Astrocyte (in vitro differentiated cells and primary cell): ENCODE data around the gene ZNF613. TPM values are rescaled to one million over a fixed set of nuclear protein-coding genes. Genes with fewer than 3 reads are reported as not detected.
A peak's percentile ranks its signal among the peaks of the same experiment; 100 is the strongest.

ENCODE experiments used
- DNase-seq: peaks from one replicate; pipeline ENCODE4 v3.0.0-alpha.2; 2010; ENCODE audit warnings: low read depth
- FAIRE-seq: peaks from 2 replicates; lab custom pipeline; 2011; peaks lifted over from hg19 to GRCh38; lab: Jason Lieb, UNC
- H2AFZ ChIP-seq: 2 replicates; pipeline ENCODE4 v1.6.0; 2012; ENCODE audit warnings: low read depth, low read length, inconsistent platforms
- H3K27ac ChIP-seq: 2 replicates; pipeline ENCODE4 v1.5.1; 2011; ENCODE audit warnings: low read depth, low read length, inconsistent platforms
- H3K27me3 ChIP-seq: 2 replicates; pipeline ENCODE4 v1.6.0; 2011; ENCODE audit warnings: low read length, inconsistent platforms; ENCODE audit not compliant: insufficient read depth
- H3K36me3 ChIP-seq: 2 replicates; pipeline ENCODE4 v1.5.1; 2011; ENCODE audit warnings: low read length, inconsistent platforms; ENCODE audit not compliant: insufficient read depth
- H3K4me1 ChIP-seq: 2 replicates; pipeline ENCODE4 v1.5.1; 2011; ENCODE audit warnings: low read length, inconsistent platforms; ENCODE audit not compliant: insufficient read depth
- H3K4me2 ChIP-seq: 2 replicates; pipeline ENCODE4 v1.6.0; 2012; ENCODE audit warnings: low read length, inconsistent platforms
- H3K4me3 ChIP-seq: 2 replicates; pipeline ENCODE4 v1.5.1; 2011; ENCODE audit warnings: low read depth, mild to moderate bottlenecking, low read length, inconsistent platforms; ENCODE audit not compliant: insufficient read depth
- H3K79me2 ChIP-seq: 2 replicates; pipeline ENCODE4 v1.6.0; 2012; ENCODE audit warnings: mild to moderate bottlenecking, low read length, inconsistent platforms; ENCODE audit not compliant: insufficient read depth
- H3K9ac ChIP-seq: 2 replicates; pipeline ENCODE4 v1.6.0; 2012; ENCODE audit warnings: mild to moderate bottlenecking, low read length, inconsistent platforms
- H3K9me3 ChIP-seq: 2 replicates; pipeline ENCODE4 v1.5.1; 2012; ENCODE audit warnings: low read depth, mild to moderate bottlenecking, low read length, inconsistent platforms; ENCODE audit not compliant: insufficient read depth
- H4K20me1 ChIP-seq: 2 replicates; pipeline ENCODE4 v1.6.0; 2012; ENCODE audit warnings: low read length, inconsistent platforms; ENCODE audit not compliant: insufficient read depth
- H3K27ac Mint-ChIP-seq: one replicate; pipeline ENCODE4 v1.8.0; 2021; ENCODE audit warnings: mild to moderate bottlenecking, mixed read lengths; ENCODE audit not compliant: unreplicated experiment
- H3K27me3 Mint-ChIP-seq: one replicate; pipeline ENCODE4 v1.8.0; 2021; ENCODE audit warnings: low read depth, mixed read lengths; ENCODE audit not compliant: unreplicated experiment
- H3K36me3 Mint-ChIP-seq: one replicate; pipeline ENCODE4 v1.8.0; 2021; ENCODE audit warnings: low read depth, mixed read lengths; ENCODE audit not compliant: unreplicated experiment
- H3K4me1 Mint-ChIP-seq: one replicate; pipeline ENCODE4 v1.8.0; 2021; ENCODE audit warnings: low read depth, mixed read lengths; ENCODE audit not compliant: unreplicated experiment
- H3K4me3 Mint-ChIP-seq: one replicate; pipeline ENCODE4 v1.8.0; 2021; ENCODE audit warnings: mild to moderate bottlenecking, moderate library complexity, mixed read lengths; ENCODE audit not compliant: unreplicated experiment
- H3K9me3 Mint-ChIP-seq: one replicate; pipeline ENCODE4 v1.8.0; 2021; ENCODE audit warnings: mild to moderate bottlenecking, mixed read lengths; ENCODE audit not compliant: unreplicated experiment
- CTCF ChIP-seq: IDR thresholded peaks from 2 replicates; pipeline ENCODE4 v1.5.1; 2011; ENCODE audit warnings: low read depth, mild to moderate bottlenecking, inconsistent platforms, low read length, moderate library complexity; ENCODE audit not compliant: insufficient read depth
- EZH2 ChIP-seq: IDR thresholded peaks from 2 replicates; pipeline ENCODE4 v1.6.1; 2012; ENCODE audit warnings: mild to moderate bottlenecking, low read length, inconsistent platforms; ENCODE audit not compliant: insufficient read depth
- total RNA-seq: library from RNA; stranded (reverse); gene quantifications from 2 replicates; pipeline ENCODE4 v1.2.1, GENCODE V29; 2021

Gene ZNF613
- total RNA-seq, 1 donor from 2014 or later = 7.2 TPM

GRCh38 chr19:51927859-51928258 is 587 bp downstream of the ZNF613 start:
- TF ChIP-seq CTCF = no peak
- H3K4me3 ChIP-seq = peak overlapping the region; percentile 91
- Mint-ChIP-seq H3K27me3 (no peaks in the 10 kb centered on the region), H3K27ac (peak overlapping the region; percentile 99), H3K4me3 (peak overlapping the region; percentile 100), H3K36me3 (peaks cover 35% of the 10 kb centered on the region), H3K4me1 (peaks cover 4% of the 10 kb centered on the region), H3K9me3 (peaks cover 40% of the 10 kb centered on the region)
- H4K20me1 ChIP-seq = no peaks in the 10 kb centered on the region
- no peaks in the 10 kb centered on the region for H3K4me1 ChIP-seq
- no peak for DNase-seq
- H3K4me2 ChIP-seq = peak overlapping the region; percentile 88
- peaks cover 13% of the 10 kb centered on the region for H3K79me2 ChIP-seq
- peaks cover 6% of the 10 kb centered on the region for H3K9me3 ChIP-seq
- H2AFZ ChIP-seq = peak overlapping the region; percentile 99
- H3K27ac ChIP-seq = no peak overlapping the region
- H3K27me3 ChIP-seq = no peaks in the 10 kb centered on the region
- peak overlapping the region; percentile 87 for H3K9ac ChIP-seq
- no peak for FAIRE-seq
- peaks cover 5% of the 10 kb centered on the region for H3K36me3 ChIP-seq

- peaks cover 24% of the 10 kb centered on the region for H3K9me3 Mint-ChIP-seq
- H3K36me3 Mint-ChIP-seq = peaks cover 62% of the 10 kb centered on the region
- TF ChIP-seq CTCF = no peak
- TF ChIP-seq EZH2 = no peak
- Histone ChIP-seq H3K79me2 (peaks cover 13% of the 10 kb centered on the region), H3K9ac (no peak overlapping the region), H4K20me1 (no peaks in the 10 kb centered on the region), H3K4me3 (no peak overlapping the region), H3K4me1 (no peaks in the 10 kb centered on the region), H3K9me3 (peaks cover 11% of the 10 kb centered on the region), H2AFZ (no peak overlapping the region), H3K27me3 (no peaks in the 10 kb centered on the region), H3K27ac (no peak overlapping the region), H3K36me3 (peaks cover 12% of the 10 kb centered on the region), H3K4me2 (no peak overlapping the region)
- no peak overlapping the region for H3K4me3 Mint-ChIP-seq
- H3K27me3 Mint-ChIP-seq = no peaks in the 10 kb centered on the region
- DNase-seq = no peak
- no peak for FAIRE-seq
- peaks cover 4% of the 10 kb centered on the region for H3K4me1 Mint-ChIP-seq
- H3K27ac Mint-ChIP-seq = no peak overlapping the region
Observed at GRCh38 chr19:51931921-51932320, 4.6 kb downstream of the ZNF613 start.

- Histone ChIP-seq H3K36me3 (peaks cover 26% of the 10 kb centered on the region), H3K9me3 (peaks cover 47% of the 10 kb centered on the region), H4K20me1 (no peaks in the 10 kb centered on the region), H3K79me2 (no peaks in the 10 kb centered on the region), H3K4me2 (no peak overlapping the region), H3K27me3 (no peaks in the 10 kb centered on the region), H3K4me3 (no peak overlapping the region), H3K27ac (no peak overlapping the region), H2AFZ (no peak overlapping the region), H3K4me1 (no peaks in the 10 kb centered on the region), H3K9ac (no peak overlapping the region)
- FAIRE-seq (no peak), DNase-seq (no peak)
- no peak overlapping the region for H3K4me3 Mint-ChIP-seq
- H3K4me1 Mint-ChIP-seq = no peaks in the 10 kb centered on the region
- no peak overlapping the region for H3K27ac Mint-ChIP-seq
- peaks cover 56% of the 10 kb centered on the region for H3K9me3 Mint-ChIP-seq
- peaks cover 83% of the 10 kb centered on the region for H3K36me3 Mint-ChIP-seq
- H3K27me3 Mint-ChIP-seq = no peaks in the 10 kb centered on the region
- no peak for TF ChIP-seq CTCF
- TF ChIP-seq EZH2 = no peak
Observed at GRCh38 chr19:51938936-51939335, 11.7 kb downstream of the ZNF613 start.
